Measurements from ENCODE around the gene CATSPER1.
"Not testable (repeated sequence)": the region's sequence is repeated elsewhere in the genome, so short reads cannot be mapped to it uniquely, and the experiment has no call there.

The CATSPER1 gene

GRCh38 chr11:66051766-66052663, 25.7 kb upstream of the CATSPER1 start, which contains the start of gene SF3B2:
TSS of gene SF3B2 (plus strand) at chr11:66052364. CDS start at chr11:66052385, 21 bp downstream.
- in situ Hi-C loops (cut with MboI; ENCODE audit: low sequenced_read_pairs), result no loop called here

- in situ Hi-C loops (cut with MboI; ENCODE audit: low sequenced_read_pairs), result no loop called here
Measured at GRCh38 chr11:66051371-66051765, 25.1 kb upstream of the CATSPER1 start.

- in situ Hi-C loops (cut with MboI; ENCODE audit: low sequenced_read_pairs), result no loop called here
Measured at GRCh38 chr11:66050581-66051231, 24.4 kb upstream of the CATSPER1 start.

- in situ Hi-C loops (cut with MboI; ENCODE audit: low sequenced_read_pairs), result no loop called here
Measured at GRCh38 chr11:66048547-66049323, 22.5 kb upstream of the CATSPER1 start, which contains the start of gene GAL3ST3. TSS of gene GAL3ST3 (minus strand) at chr11:66049161. CDS start at chr11:66045415, 3,746 bp downstream.

- in situ Hi-C loops (cut with MboI; ENCODE audit: low sequenced_read_pairs), result no loop called here
Measured at GRCh38 chr11:66047541-66048365, 21.5 kb upstream of the CATSPER1 start.

- in situ Hi-C loops (cut with MboI; ENCODE audit: low sequenced_read_pairs), result no loop called here
Measured at GRCh38 chr11:66046901-66047300, 20.6 kb upstream of the CATSPER1 start.

- in situ Hi-C loops (cut with MboI; ENCODE audit: low sequenced_read_pairs), result no loop called here
Measured at GRCh38 chr11:66045177-66045639, 18.9 kb upstream of the CATSPER1 start.

GRCh38 chr11:66044757-66045156, 18.5 kb upstream of the CATSPER1 start:
- in situ Hi-C loops (cut with MboI; ENCODE audit: low sequenced_read_pairs), result no loop called here

- in situ Hi-C loops (cut with MboI; ENCODE audit: low sequenced_read_pairs), result no loop called here
Measured at GRCh38 chr11:66042996-66043906, 17.0 kb upstream of the CATSPER1 start.

- in situ Hi-C loops (cut with MboI; ENCODE audit: low sequenced_read_pairs), result no loop called here
Measured at GRCh38 chr11:66042227-66042995, 16.1 kb upstream of the CATSPER1 start.

- in situ Hi-C loops (cut with MboI; ENCODE audit: low sequenced_read_pairs), result no loop called here
Measured at GRCh38 chr11:66039765-66040164, 13.5 kb upstream of the CATSPER1 start.

- in situ Hi-C loops (cut with MboI; ENCODE audit: low sequenced_read_pairs), result no loop called here
Measured at GRCh38 chr11:66037327-66037726, 11.0 kb upstream of the CATSPER1 start.

GRCh38 chr11:66036334-66036710, 10.0 kb upstream of the CATSPER1 start:
- in situ Hi-C loops (cut with MboI; ENCODE audit: low sequenced_read_pairs), result no loop called here

GRCh38 chr11:66035653-66036333, 9.5 kb upstream of the CATSPER1 start:
- in situ Hi-C loops (cut with MboI; ENCODE audit: low sequenced_read_pairs), result no loop called here

GRCh38 chr11:66032957-66033735, 6.9 kb upstream of the CATSPER1 start:
- in situ Hi-C loops (cut with MboI; ENCODE audit: low sequenced_read_pairs), result no loop called here

- in situ Hi-C loops (cut with MboI; ENCODE audit: low sequenced_read_pairs), result not testable (repeated sequence)
Measured at GRCh38 chr11:66023186-66023440, 3.2 kb downstream of the CATSPER1 start.

- in situ Hi-C loops (cut with MboI; ENCODE audit: low sequenced_read_pairs), result no loop called here
Measured at GRCh38 chr11:66022401-66023185, 3.7 kb downstream of the CATSPER1 start.

Data from HL-60/S4 treated with phorbol 12-myristate 13-acetate at 8.2 ng/mL for 4 days and 3 days (cell line).